Measurements from ENCODE around the gene FRMD6. TPM values are rescaled to one million over a fixed set of nuclear protein-coding genes. Genes with fewer than 3 reads are reported as not detected.

FRMD6 gene
- total and polyA plus RNA-seq, 9 of the 15 experiments (the other 6 are each of a cell fraction or from before 2014, with no cell fraction given) = 0.11 to 0.92 (median 0.53) TPM

GRCh38 chr14:51725061-51725460 lies 73.4 kb downstream of the FRMD6 start:
- Histone ChIP-seq H3K9me3 (replicated peaks; ENCODE audit: control insufficient read depth, insufficient read depth, low read depth, low read length) (no peaks in the 10 kb centered on the region), H3K4me3 (no peak overlapping the region), H3K4me2 (ENCODE audit: insufficient read depth, low read length) (no peak overlapping the region), H4K20me1 (replicated peaks; ENCODE audit: control insufficient read depth, insufficient read depth, low read length) (no peaks in the 10 kb centered on the region), H3K27me3 (ENCODE audit: control insufficient read depth in 2 of 2, insufficient read depth in 2 of 2, low read length in 2 of 2) (peaks cover 0 to 4% of the 10 kb centered on the region in 2 experiments; a peak in 2 of 5 replicates), H3K27ac (ENCODE audit: extremely low read depth, low read depth, low read length) (no peak overlapping the region), H2AFZ (ENCODE audit: low read depth, low read length) (no peak overlapping the region), H3K9me1 (ENCODE audit: control insufficient read depth, insufficient read depth, low read length) (no peaks in the 10 kb centered on the region), H3K79me2 (ENCODE audit: control insufficient read depth, insufficient read depth, low read length) (no peaks in the 10 kb centered on the region), H3K4me1 (replicated peaks in 1 of 2; ENCODE audit: control insufficient read depth in 2 of 2, insufficient read depth in 2 of 2, low read length in 2 of 2) (no peaks in the 10 kb centered on the region), H3K9ac (ENCODE audit: insufficient read depth in 1 of 2, low read depth in 2 of 2, low read length in 2 of 2) (no peak overlapping the region), H3K36me3 (ENCODE audit: control insufficient read depth, insufficient read depth, low read length) (no peaks in the 10 kb centered on the region)
- WGBS (ENCODE audit: insufficient coverage, low coverage, missing lambda C conversion rate) = 5% methylated on average over 3 of the region's 3 CpGs
- ChIA-PET POLR2A (no interaction called here), CTCF (ENCODE audit: low intra/inter-chr PET ratio) (no interaction called here)
- TF ChIP-seq TAF9B (IDR thresholded peaks at IDR 0.05; ENCODE audit: partially characterized antibody) (no peak), POLR2AphosphoS5 (IDR thresholded peaks at IDR 0.05; ENCODE audit: control insufficient read depth, insufficient read depth, low read depth, low read length) (no peak), TAF1 (IDR thresholded peaks at IDR 0.05; ENCODE audit: control insufficient read depth, extremely low read depth, insufficient read depth, low read length, severe bottlenecking) (no peak), HMG20A (CRISPR knock-in tag; conservative IDR thresholded peaks at IDR 0.05) (no peak)
- FAIRE-seq (no peak), DNase-seq (ENCODE audit: extremely low read depth in 1 of 4, low spot score in 3 of 4) (no peak), ATAC-seq (no peak)
- intact Hi-C loops (cut with micrococcal nuclease) = no loop called here
- in situ Hi-C loops (cut with MboI) = no loop called here
- BruUV-seq (replicated peaks) = no TSS peak

GRCh38 chr14:51726166-51726899 lies 74.6 kb downstream of the FRMD6 start:
- H3K4me2 ChIP-seq (ENCODE audit: insufficient read depth, low read length) = no peak overlapping the region
- no peaks in the 10 kb centered on the region for H3K27me3 ChIP-seq (ENCODE audit: control insufficient read depth in 2 of 2, insufficient read depth in 2 of 2, low read length in 2 of 2)
- 0% methylated on average over 2 of the region's 2 CpGs for WGBS (ENCODE audit: insufficient coverage, low coverage, missing lambda C conversion rate)
- no peaks in the 10 kb centered on the region for H3K4me1 ChIP-seq (replicated peaks in 1 of 2; ENCODE audit: control insufficient read depth in 2 of 2, insufficient read depth in 2 of 2, low read length in 2 of 2)
- H3K9me1 ChIP-seq (ENCODE audit: control insufficient read depth, insufficient read depth, low read length) = no peaks in the 10 kb centered on the region
- no peak overlapping the region for H2AFZ ChIP-seq (ENCODE audit: low read depth, low read length)
- no peak overlapping the region for H3K9ac ChIP-seq (ENCODE audit: insufficient read depth in 1 of 2, low read depth in 2 of 2, low read length in 2 of 2)
- no peaks in the 10 kb centered on the region for H4K20me1 ChIP-seq (replicated peaks; ENCODE audit: control insufficient read depth, insufficient read depth, low read length)
- in situ Hi-C loops (cut with MboI) = no loop called here
- TF ChIP-seq NFE2L1 (tag; IDR thresholded peaks at IDR 0.05; ENCODE audit: borderline replicate concordance, low read depth) = no peak
- ChIA-PET CTCF (ENCODE audit: low intra/inter-chr PET ratio) (no interaction called here), POLR2A (no interaction called here)
- H3K9me3 ChIP-seq (replicated peaks; ENCODE audit: control insufficient read depth, insufficient read depth, low read depth, low read length) = no peaks in the 10 kb centered on the region
- intact Hi-C loops (cut with micrococcal nuclease) = no loop called here
- H3K4me3 ChIP-seq = no peak overlapping the region
- no peak for DNase-seq (ENCODE audit: extremely low read depth in 1 of 4, low spot score in 3 of 4)
- H3K27ac ChIP-seq (ENCODE audit: extremely low read depth, low read depth, low read length) = no peak overlapping the region
- no peak for ATAC-seq
- H3K79me2 ChIP-seq (ENCODE audit: control insufficient read depth, insufficient read depth, low read length) = no peaks in the 10 kb centered on the region
- H3K36me3 ChIP-seq (ENCODE audit: control insufficient read depth, insufficient read depth, low read length) = no peaks in the 10 kb centered on the region
- BruUV-seq (replicated peaks) = no TSS peak
- FAIRE-seq = no peak
